GM19239 (cell line): Measurements from ENCODE around the gene ARHGAP24.

Experiments used
- DNase-seq: peaks from one replicate; pipeline ENCODE4 v3.0.0; 2011; ENCODE audit warnings: low spot score; ENCODE audit not compliant: insufficient read length
- FAIRE-seq: peaks from 2 replicates; lab custom pipeline; 2011; peaks lifted over from hg19 to GRCh38; lab: Jason Lieb, UNC

ARHGAP24 gene

DNA sequence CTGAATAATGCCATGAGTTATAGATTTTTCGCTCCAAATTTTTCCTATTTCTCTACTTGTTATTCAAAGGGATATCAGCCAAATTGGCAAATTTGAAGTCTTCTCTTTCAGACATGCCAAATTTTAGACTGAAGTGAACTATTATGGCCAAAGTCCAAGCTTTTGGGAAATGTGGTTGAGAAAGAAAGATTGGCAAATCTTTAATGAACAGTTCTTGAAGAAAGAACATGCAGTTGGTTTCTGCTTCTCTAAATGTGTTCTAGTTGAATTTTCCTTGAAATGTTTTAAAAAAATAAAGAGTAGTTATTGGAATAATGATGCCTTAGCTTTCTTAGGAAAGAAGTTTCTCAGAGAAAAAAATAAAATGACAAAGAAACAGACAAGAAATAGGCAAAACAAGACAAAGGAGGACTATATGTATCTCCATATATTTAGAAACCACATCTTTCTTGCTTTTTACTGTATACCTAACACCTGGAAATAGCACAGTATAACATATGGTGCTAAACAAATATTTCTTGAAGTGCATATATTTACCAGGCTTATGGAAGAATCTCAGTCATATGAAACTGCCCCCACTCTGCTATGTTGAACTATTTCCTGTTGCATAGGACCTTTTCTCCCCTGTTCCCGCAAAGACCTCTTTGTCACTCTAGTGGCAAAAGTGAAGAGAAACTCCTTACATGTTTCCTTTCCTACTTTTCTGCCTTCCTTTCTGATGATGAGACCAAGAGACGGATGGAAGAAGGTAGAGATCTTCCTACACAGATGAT, 250.0 kb downstream of the ARHGAP24 start:
- FAIRE-seq (peak; percentile 86), DNase-seq (no peak)

DNA sequence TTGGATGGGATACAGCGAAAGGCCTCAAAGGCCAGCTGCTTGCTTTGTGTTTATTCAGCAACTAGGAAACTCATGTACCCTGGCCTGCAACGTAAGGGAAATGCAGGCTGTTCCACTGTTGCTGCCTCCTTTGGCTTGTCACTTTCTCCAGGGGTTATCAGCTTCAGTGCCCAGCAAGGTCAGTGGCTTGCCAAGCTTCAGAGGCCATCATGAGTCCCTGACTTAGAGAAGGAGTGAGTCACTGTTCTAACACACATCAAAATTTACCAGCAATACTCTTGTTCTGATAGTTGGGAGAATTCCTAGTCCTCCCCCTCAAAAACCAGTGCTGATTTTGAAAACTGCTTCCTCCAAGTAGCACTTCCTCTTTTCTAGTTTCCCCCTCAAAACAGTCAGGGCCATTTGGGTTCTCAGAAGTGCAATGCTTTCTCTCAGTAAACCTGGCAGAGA, 250.8 kb downstream of the ARHGAP24 start:
- DNase-seq (peak; percentile 24), FAIRE-seq (peak; percentile 92)

DNA sequence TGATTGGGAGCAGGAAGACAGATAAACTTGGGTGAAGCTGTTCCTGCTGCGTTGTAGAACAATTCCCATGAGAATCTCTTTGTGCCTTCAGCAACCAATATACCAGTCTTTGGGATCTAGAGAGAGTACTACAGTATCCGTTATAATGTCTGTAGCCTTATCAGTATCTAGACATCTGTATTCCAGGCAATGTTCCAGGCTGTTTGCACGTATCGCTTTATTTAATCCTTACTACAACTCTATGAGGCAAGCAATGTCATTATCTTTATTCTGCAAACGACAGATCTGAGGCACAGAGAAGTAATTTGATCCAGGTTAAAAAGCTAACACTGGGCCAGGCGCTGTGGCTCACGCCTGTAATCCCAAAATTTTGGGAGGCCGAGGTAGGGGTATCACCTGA, 251.6 kb downstream of the ARHGAP24 start:
- FAIRE-seq = no peak
- no peak for DNase-seq

DNA sequence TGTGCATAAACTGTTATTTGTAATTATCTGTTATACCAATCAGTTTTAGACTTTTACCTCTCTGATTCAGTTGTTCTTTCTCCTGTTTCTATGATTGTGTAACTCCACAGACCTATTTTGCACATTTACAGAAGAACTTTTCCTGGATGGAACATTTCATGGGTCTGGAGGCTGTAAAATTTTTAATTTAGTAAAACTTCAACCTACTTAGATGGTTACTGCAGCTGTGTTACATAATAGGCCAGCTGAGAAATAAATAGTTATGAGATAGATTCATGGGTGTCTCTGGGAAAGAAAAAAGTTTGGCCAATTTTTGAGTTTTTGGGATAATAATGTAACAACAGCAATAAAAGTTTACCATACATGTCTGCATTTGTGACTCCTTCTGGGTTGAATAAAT, 253.5 kb downstream of the ARHGAP24 start:
- DNase-seq (no peak), FAIRE-seq (no peak)

DNA sequence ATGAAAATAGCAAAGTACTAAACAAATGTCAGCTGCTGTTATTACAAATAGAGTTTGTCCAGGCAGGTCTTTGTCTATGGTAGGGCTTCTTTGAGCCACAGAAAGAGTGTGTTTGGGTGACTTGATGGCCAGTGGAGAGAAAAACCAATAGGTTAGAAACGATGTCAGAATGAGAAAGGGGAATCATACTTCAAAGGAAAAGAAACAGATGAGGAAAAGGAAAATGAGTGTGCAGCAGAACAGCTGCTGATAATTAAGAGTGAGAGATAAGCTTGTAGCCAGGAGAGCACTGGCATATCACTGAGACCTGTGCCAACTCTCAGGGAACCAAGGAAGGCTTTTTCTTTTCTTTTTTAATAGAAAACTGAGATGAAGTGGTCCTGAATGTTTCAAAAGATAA, 257.2 kb downstream of the ARHGAP24 start:
- DNase-seq = no peak
- FAIRE-seq = no peak

DNA sequence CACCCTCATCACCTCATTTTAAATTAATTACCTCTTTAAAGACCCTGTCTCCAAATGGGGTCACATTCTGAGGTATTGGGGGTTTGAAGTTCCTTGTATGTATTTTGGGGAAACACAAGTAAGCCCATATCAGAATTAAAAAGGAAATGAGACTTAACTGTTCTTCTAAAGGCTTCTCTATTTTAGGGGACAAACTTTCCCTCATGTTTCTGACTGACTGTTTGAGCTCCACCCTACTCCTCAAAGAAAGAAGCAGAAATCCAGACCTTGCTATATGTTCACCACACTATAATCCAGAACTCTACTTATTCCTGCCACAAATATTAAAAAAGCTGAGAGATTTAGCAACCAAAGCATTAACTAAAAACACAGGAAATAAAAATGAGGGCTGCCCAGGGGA, 258.8 kb downstream of the ARHGAP24 start:
- DNase-seq = no peak
- peak; percentile 60 for FAIRE-seq

DNA sequence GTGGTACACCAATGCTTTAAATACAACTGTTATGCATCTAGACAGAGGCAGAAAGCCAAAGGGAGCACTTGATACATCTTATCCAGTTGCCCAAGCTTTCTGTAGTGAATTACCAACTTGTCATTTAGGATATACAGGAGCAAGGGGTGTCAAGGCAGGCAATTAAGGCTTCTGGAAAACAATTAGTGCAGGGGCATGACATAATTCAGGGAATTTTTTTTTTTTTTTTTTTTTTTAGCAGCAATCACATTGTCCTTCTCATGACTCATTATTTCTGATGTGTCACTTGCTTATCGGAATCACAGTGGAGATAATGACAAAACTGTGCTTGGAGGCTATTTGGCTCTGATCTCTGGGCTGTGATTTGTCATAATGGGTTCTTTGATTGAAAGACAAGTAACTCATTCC, 259.5 kb downstream of the ARHGAP24 start:
- no peak for FAIRE-seq
- no peak for DNase-seq

DNA sequence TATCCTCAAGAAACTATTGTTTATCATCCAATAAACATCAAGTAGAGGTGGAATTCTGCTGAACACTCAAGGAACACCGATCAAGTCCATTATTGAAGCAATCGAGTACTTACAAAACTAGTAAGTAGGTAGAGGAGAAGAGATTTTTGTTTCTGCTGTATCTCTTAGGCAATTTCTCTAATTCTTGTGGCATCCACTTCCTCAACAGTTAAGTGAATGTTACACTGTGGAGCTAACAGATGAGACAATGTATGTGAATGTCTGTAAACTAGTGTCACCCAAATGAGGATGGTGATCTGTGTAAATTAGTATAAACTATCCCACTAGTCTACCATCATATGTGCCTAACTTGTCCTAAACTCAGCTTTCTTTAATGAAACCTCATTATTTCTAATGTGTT, 261.6 kb downstream of the ARHGAP24 start:
- DNase-seq = no peak
- no peak for FAIRE-seq

DNA sequence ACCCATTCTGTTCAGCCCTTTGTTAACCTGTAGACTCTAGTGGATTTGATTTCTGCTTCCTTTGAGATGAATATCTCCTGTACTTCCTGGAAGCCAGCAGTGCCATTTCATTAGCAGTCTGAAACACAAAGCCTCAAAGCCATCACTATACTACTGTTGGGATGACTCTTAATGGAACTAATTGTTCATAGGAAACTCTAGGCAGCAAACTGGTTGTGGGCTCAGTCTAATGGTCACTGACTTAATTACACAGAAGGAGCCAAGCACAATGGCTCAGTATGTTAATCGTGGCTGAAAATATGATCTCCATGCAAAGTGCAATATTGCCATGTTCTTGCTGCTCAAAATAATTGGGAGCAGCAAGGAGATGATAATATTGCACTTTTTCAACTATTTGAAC, 262.3 kb downstream of the ARHGAP24 start:
- FAIRE-seq (no peak), DNase-seq (no peak)

DNA sequence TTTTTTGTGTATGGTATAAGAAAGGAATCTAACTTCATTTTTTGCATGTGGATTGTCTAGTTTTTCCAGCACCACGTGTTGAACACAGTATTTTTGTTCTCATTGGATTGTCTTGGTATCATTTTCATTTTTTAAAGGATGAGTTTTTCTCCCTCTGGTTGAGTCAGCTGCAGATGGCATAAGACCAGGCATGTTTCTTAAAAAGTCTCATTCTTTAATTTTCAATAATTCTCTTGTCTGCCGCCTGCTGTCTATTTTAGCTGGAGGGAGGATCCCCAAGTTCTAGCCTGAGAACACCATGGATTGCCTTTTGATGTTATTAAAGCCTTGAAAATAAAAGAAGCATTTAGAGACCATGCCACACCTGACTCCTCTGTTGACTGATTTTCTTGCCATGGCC, 263.8 kb downstream of the ARHGAP24 start:
- no peak for DNase-seq

DNA sequence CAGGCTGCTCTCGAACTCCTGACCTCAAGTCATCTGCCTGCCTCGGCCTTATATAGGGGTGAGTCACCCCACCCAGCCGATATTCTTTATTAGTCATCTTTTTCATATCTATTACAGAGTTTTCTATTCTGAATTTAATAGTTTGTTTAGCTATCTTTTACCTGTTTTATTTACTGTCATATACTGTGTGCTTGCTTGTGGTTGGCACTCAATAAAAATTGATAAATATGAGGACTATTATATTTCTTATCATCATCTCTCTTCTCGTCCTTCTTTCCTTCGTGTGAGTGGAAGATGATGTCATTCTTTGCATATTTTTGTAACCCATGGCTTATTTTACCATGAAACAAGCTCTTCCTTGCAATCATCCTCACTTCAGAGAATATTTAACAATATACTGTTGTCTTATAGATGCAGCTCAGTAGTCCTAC, 265.5 kb downstream of the ARHGAP24 start:
- FAIRE-seq (no peak), DNase-seq (no peak)

More for the DNA sequence above, 263.8 kb downstream of the ARHGAP24 start:
- no peak for FAIRE-seq

DNA sequence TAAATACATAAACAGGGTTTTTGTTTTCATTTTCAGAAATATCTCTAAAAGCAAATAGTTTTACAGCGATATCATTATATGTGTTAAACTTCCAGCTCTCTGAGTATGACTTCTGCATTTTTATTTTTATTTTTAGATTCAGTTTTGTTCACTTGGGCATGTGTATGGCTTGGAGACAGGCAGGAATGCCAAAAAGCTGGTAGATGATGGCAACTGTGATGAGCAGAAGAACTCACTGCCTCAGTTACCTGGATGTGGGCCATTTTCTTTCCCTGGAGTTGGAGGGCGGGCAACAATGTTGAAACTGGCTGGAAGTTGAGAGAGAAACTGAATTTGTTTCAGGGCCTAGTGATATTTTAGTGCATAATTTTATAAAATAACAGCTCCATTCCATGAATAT, 266.4 kb downstream of the ARHGAP24 start:
- DNase-seq = no peak
- no peak for FAIRE-seq

DNA sequence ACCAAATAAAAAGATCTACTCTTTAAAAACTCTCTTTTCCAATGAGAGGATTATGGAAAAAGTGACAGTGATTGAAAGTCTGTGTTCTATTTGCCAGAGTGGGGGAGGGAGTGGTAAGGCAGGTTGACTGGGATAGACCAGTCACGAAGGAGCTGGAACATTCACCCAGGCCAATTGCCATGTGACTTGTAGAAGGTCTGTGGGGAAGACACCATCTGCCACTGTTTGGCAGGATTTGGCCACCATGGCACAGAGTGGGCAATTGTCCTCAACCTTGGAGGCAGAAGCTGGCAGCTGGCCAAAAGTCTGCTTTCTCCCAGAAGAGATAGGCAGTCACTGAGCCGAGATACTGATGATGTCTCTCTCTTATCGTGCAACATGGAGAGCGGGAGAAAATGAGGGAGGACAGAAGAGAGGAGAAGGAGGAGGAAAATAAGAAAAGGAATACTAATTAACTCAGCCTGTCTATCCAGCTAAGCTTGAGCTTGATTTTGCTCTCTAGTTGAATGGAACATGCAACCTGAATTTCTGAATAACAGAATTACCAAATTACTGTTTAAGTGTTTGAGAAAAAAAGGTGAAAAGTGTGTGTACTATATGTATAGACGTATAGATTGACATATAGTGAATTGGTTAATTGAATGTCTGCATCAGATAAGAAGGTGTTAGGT, 267.1 kb downstream of the ARHGAP24 start:
- FAIRE-seq (no peak), DNase-seq (no peak)

DNA sequence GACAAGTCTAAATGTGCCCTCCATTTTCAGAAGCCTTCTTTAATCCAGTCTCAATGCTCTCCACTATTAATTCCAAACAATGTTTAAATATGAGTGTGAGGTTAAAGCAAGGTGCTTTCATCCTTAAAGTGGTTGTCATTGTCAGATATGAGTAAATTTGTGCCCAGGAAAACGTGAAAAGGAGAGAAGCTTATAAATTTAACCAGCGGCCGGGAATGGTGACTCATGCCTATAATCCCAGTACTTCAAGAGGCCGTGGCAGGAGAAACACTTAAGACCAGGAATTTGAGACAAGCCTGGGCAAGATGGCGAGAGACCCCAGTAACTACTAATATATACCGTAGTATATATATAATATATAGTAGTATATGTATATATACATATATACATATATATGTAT, 270.0 kb downstream of the ARHGAP24 start:
- DNase-seq (no peak), FAIRE-seq (no peak)

DNA sequence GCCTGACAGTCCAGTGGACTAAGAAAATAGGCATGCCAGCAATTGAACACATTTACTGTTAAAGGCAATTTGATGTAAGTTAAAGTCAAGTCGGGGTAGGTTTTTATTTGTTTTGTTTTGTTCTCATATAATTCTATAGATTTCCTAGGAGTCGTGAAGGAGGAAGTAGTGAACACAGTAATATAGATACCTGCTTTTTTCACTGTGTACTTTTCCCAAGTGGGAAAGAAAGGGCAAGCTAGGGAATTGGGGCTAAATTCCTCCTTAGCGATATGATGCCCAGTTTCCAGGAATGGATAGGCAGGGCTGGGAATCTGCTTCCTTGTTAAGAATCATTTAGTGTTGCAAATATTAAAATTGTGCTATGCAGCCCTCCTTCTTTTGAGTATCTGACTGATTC, 271.0 kb downstream of the ARHGAP24 start:
- FAIRE-seq = no peak

DNA sequence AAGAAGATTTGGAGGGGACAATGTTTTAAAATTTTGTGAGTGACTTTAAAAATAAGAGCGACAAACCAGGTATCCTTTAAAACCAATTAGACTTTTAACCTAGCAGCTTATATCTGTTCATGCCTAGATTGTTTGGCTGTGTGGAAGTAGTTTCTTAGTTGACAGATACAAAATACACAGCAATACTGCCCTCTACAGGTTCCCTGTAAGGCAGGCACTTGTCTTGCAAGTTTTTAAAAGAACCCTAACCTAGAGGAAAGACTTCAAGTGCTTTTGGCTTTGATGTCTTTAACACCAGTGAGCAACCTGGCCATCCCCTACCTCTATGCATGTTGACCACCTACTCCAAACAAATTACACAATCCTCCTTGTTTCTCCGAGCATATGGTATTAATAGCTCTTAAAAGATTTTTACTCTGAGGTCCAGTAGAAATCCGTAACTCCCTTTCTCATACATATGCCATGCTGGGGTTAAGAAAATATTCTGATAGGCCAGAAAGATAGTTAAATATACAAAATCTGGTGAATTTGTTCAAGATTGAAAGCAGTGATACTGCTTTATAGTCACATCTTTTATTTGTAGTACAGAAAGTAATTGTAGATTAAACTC, 273.0 kb downstream of the ARHGAP24 start:
- peak; percentile 20 for DNase-seq
- FAIRE-seq = peak; percentile 94

More for the DNA sequence above, 271.0 kb downstream of the ARHGAP24 start:
- DNase-seq = no peak

DNA sequence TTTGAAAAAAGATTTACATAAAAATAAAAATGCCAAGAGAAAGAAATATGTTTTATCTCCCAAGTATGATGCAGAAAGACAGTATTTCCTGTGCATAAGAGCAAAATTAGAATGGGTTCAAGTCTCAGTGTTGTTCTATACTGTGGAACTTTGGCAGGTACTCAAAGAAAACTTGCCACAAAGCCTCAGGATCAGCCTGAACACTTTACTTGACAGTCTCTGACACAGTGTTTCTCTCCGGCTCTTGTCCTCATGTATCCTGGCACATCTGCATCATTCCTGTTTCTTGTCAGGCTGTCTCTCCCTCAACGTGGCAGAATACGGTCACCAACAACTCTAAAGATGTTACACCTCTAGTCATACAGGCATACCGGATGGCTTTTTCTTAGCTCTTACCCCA, 273.7 kb downstream of the ARHGAP24 start:
- FAIRE-seq = no peak
- no peak for DNase-seq

DNA sequence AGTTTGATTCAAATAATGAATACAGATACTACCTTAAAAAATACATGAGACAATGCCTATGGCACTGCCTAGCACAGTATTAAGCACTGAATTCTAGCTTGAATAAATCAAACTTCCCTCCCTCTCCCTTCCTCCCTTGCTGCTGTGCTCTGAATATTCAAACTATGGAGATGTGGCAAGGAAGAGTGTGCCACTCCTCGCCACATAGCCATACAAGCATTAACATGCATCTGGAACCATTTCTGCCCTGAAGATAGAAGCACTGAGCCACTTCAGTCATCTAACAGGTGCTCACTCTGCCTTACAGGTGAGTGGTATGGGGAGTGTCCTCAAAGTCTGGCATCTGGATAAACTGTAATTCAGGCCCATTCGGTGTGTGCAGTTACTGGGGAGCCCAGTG, 276.9 kb downstream of the ARHGAP24 start:
- FAIRE-seq = no peak

DNA sequence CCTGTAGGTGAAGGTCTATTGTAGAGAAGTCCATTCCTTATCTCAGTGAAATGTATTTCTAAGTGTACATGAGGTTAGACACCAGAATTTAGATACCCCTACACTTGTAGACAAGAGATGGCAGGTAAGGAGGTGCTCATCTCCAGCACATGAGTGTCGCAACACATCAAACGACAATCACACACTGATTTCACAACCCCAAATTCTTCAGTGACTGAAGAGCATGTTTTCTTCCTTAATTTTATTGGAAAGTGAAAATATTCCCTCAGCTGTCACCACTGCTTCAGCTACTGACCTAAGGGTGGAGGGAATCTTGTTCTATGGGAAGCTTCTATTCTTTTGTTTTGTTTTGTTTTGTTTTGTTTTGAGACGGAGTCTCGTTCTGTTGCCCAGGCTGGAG, 280.3 kb downstream of the ARHGAP24 start:
- DNase-seq = no peak
- no peak for FAIRE-seq

More for the DNA sequence above, 276.9 kb downstream of the ARHGAP24 start:
- DNase-seq = no peak

DNA sequence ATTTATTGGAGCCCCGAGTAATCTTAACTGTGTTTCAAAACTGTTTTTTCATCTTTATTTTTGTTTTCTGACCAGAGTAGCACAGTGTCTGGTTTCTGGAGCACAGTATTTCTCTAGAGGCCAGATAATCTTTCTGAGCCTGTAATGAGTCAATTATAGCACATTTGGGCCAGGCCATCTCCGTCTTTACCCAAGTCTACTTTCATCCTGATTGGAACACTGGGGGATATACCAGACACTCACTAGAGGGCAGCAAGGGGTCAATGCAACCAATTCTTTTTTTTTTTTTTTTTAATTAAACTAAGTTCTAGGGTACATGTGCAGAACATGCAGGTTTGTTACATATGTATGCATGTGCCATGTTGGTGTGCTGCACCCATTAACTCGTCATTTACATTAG, 282.0 kb downstream of the ARHGAP24 start:
- no peak for DNase-seq

DNA sequence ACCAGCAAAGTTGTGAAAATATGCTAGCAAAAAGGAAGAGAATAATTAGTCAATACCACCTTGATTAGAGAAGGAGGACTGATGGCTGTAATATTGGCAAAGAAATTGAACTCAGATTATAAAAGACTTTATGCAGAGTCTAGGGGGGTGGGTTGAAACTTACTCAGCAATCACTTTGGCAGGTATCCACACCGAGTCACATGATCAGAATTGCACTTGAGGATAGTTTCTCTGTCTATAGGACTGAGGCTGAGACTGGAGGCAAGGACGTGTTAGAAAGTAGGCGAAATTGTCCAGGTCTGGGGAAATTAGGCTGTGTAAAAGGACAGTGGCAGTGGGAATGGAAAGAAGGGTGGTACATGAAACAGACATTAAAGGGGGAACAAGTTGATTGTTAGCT, 284.4 kb downstream of the ARHGAP24 start:
- DNase-seq (no peak), FAIRE-seq (no peak)

More for the DNA sequence above, 282.0 kb downstream of the ARHGAP24 start:
- FAIRE-seq = no peak
